Osteocyte (in vitro differentiated cells): ENCODE results near the gene VWF. TPM values are rescaled to one million over a fixed set of nuclear protein-coding genes. Genes with fewer than 3 reads are reported as not detected.

Experiments used
- DNase-seq: peaks from one replicate; pipeline ENCODE4 v3.0.0; 2021; ENCODE audit warnings: mixed read lengths; ENCODE audit not compliant: unreplicated experiment; ENCODE audit errors: extremely low spot score
- H3K27ac Mint-ChIP-seq: one replicate; pipeline ENCODE4 v1.8.0; 2021; ENCODE audit warnings: mild to moderate bottlenecking, mixed read lengths; ENCODE audit not compliant: unreplicated experiment
- H3K27me3 Mint-ChIP-seq: one replicate; pipeline ENCODE4 v1.8.0; 2021; ENCODE audit warnings: mixed read lengths; ENCODE audit not compliant: unreplicated experiment
- H3K36me3 Mint-ChIP-seq: one replicate; pipeline ENCODE4 v1.8.0; 2021; ENCODE audit warnings: mixed read lengths; ENCODE audit not compliant: unreplicated experiment
- H3K4me1 Mint-ChIP-seq: one replicate; pipeline ENCODE4 v1.8.0; 2021; ENCODE audit warnings: mixed read lengths; ENCODE audit not compliant: unreplicated experiment
- H3K4me3 Mint-ChIP-seq: one replicate; pipeline ENCODE4 v1.8.0; 2021; ENCODE audit warnings: mild to moderate bottlenecking, moderate library complexity, mixed read lengths; ENCODE audit not compliant: unreplicated experiment
- H3K9me3 Mint-ChIP-seq: one replicate; pipeline ENCODE4 v1.8.0; 2021; ENCODE audit warnings: mixed read lengths; ENCODE audit not compliant: unreplicated experiment
- CTCF ChIP-seq: fragments of 200-600 bp; sonication (generic); IDR thresholded peaks from 2 replicates; pipeline ENCODE4 v1.5.0; 2021; ENCODE audit warnings: antibody characterized with exemption, mild to moderate bottlenecking, moderate library complexity
- total RNA-seq: library from RNA; stranded (reverse); gene quantifications from 2 replicates; pipeline ENCODE4 v1.2.1, GENCODE V29; 2021

The VWF gene
- total RNA-seq, 1 donor from 2014 or later: 0.13 TPM

DNA sequence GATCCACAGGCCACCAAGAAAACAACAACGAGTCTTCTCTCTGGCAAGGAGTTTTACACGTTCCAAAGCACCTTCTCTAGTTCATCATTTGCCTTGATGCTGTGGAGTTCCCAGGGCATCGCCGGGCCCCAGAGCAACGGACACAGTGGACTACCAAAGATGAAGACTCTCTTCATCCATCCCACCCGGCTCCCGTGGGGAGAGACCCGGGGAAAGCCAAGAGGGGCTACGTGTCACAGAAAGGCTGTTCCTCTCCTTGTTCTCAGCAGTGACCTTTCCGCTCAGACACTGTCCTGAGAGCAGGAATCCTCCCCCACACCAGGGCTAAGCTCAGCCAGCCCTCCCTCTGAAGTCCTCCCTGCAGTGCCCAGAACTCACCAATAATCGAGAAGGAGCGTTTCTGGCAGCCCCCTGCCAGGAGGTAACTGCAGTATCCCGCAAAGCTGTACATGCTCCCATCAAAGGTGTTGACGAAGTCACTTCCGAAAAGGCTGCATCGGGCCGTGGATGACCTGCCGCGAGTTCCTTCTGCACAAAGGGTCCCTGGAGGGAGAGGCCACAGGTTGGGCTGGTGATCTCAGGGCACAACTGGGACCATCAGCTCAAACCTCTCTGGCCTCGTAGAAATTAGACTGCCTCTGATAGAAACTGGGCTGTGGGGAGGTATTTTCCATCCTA lies 3.5 kb downstream of the VWF start:
- H3K9me3 Mint-ChIP-seq: no peaks in the 10 kb centered on the region
- H3K27ac Mint-ChIP-seq: no peak overlapping the region

GRCh38 chr12:6118891-6119568 lies 5.4 kb downstream of the VWF start:
- Mint-ChIP-seq H3K27me3 (no peaks in the 10 kb centered on the region), H3K4me3 (no peak overlapping the region), H3K36me3 (no peaks in the 10 kb centered on the region), H3K4me1 (peaks cover 5% of the 10 kb centered on the region), H3K27ac (no peak overlapping the region), H3K9me3 (no peaks in the 10 kb centered on the region)
- no peak for TF ChIP-seq CTCF
- DNase-seq: no peak

More for the DNA sequence above, 3.5 kb downstream of the VWF start:
- DNase-seq: no peak
- Mint-ChIP-seq H3K4me3 (no peak overlapping the region), H3K4me1 (peaks cover 5% of the 10 kb centered on the region), H3K27me3 (no peaks in the 10 kb centered on the region), H3K36me3 (no peaks in the 10 kb centered on the region)
- TF ChIP-seq CTCF: no peak

GRCh38 chr12:6116471-6117021 lies 7.9 kb downstream of the VWF start:
- no peak for TF ChIP-seq CTCF
- no peaks in the 10 kb centered on the region for H3K36me3 Mint-ChIP-seq
- no peak overlapping the region for H3K27ac Mint-ChIP-seq
- H3K4me3 Mint-ChIP-seq: no peak overlapping the region
- H3K9me3 Mint-ChIP-seq: no peaks in the 10 kb centered on the region
- no peak for DNase-seq
- H3K4me1 Mint-ChIP-seq: peaks cover 5% of the 10 kb centered on the region
- H3K27me3 Mint-ChIP-seq: no peaks in the 10 kb centered on the region

DNA sequence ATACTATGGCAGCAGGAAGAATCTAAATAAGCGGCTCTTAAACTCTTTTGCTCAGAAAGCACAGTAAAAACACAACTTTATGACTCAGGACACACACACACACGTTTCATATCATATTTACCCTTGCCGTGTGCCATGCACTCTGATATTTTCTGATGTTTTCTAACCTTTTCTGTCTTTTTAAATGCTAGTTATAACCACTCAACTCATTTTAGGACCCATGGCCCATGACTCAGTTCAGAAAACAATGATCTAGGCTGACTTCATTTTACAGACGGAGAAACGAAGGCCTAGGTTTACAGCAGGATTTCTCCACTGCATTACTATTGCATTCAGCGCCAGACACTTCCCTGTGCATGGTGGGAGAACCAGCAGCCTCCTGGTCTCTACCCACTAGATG lies 9.1 kb downstream of the VWF start:
- Mint-ChIP-seq H3K4me1 (peaks cover 5% of the 10 kb centered on the region), H3K9me3 (no peaks in the 10 kb centered on the region), H3K27me3 (no peaks in the 10 kb centered on the region), H3K4me3 (no peak overlapping the region), H3K27ac (no peak overlapping the region), H3K36me3 (no peaks in the 10 kb centered on the region)
- DNase-seq: no peak
- no peak for TF ChIP-seq CTCF

GRCh38 chr12:6114476-6114870 lies 10.0 kb downstream of the VWF start:
- no peaks in the 10 kb centered on the region for H3K36me3 Mint-ChIP-seq
- no peak overlapping the region for H3K4me3 Mint-ChIP-seq
- DNase-seq: no peak
- no peak for TF ChIP-seq CTCF
- H3K4me1 Mint-ChIP-seq: peaks cover 5% of the 10 kb centered on the region
- H3K27ac Mint-ChIP-seq: no peak overlapping the region
- H3K9me3 Mint-ChIP-seq: no peaks in the 10 kb centered on the region
- H3K27me3 Mint-ChIP-seq: no peaks in the 10 kb centered on the region
